Keratinocyte (primary cell): ENCODE data around the gene C10orf53. TPM values are rescaled to one million over a fixed set of nuclear protein-coding genes. Genes with fewer than 3 reads are reported as not detected.

Experiments
- DNase-seq: peaks from one replicate; pipeline ENCODE4 v3.0.0-alpha.2; 2011; ENCODE audit warnings: low read depth, missing footprints, low spot score
- FAIRE-seq: peaks from 2 replicates; lab custom pipeline; 2011; peaks lifted over from hg19 to GRCh38; lab: Jason Lieb, UNC
- H2AFZ ChIP-seq: 2 replicates; pipeline ENCODE4 v1.6.0; 2012; ENCODE audit warnings: low read length, control low read depth, inconsistent platforms; ENCODE audit not compliant: control insufficient read depth
- H3K27ac ChIP-seq: 2 replicates; pipeline ENCODE4 v1.5.1; 2011; ENCODE audit warnings: low read length; ENCODE audit not compliant: control insufficient read depth, insufficient read depth
- H3K27me3 ChIP-seq: 3 replicates; pipeline ENCODE4 v1.6.0; 2011; ENCODE audit warnings: low read length; ENCODE audit not compliant: control insufficient read depth, insufficient read depth; ENCODE audit errors: extremely low read depth
- H3K36me3 ChIP-seq, 2 experiments: 2 replicates in 1 of 2; 3 replicates in 1 of 2; pipeline ENCODE4 v1.5.1; 2011; ENCODE audit warnings: low read length in 2 of 2, mild to moderate bottlenecking in 1 of 2; ENCODE audit not compliant: control insufficient read depth in 2 of 2, insufficient read depth in 2 of 2; ENCODE audit errors: extremely low read depth in 1 of 2
- H3K4me1 ChIP-seq: 3 replicates; pipeline ENCODE4 v1.5.1; 2011; ENCODE audit warnings: low read length; ENCODE audit not compliant: control insufficient read depth, insufficient read depth; ENCODE audit errors: extremely low read depth
- H3K4me2 ChIP-seq: 3 replicates; pipeline ENCODE4 v1.6.0; 2011; ENCODE audit warnings: low read depth, low read length; ENCODE audit not compliant: control insufficient read depth, insufficient read depth; ENCODE audit errors: extremely low read depth
- H3K4me3 ChIP-seq, 3 experiments: fragments of 200-600 bp in 1 of 3; sonication (generic) in 1 of 3; 2 replicates in 2 of 3; 3 replicates in 1 of 3; pipeline ENCODE4 v1.5.1; 2011 to 2016; ENCODE audit warnings: low read length in 3 of 3, mild to moderate bottlenecking in 3 of 3, control low read depth in 2 of 3, inconsistent platforms in 1 of 3, low read depth in 1 of 3, mixed read lengths in 1 of 3, mixed run types in 1 of 3, moderate library complexity in 1 of 3; ENCODE audit not compliant: control insufficient read depth in 2 of 3, insufficient read depth in 2 of 3; ENCODE audit errors: extremely low read depth in 1 of 3
- H3K79me2 ChIP-seq: 2 replicates; pipeline ENCODE4 v1.6.0; 2012; ENCODE audit warnings: low read length; ENCODE audit not compliant: control insufficient read depth, insufficient read depth
- H3K9ac ChIP-seq: 3 replicates; pipeline ENCODE4 v1.6.0; 2011; ENCODE audit warnings: low read length; ENCODE audit not compliant: control insufficient read depth, insufficient read depth; ENCODE audit errors: extremely low read depth
- H3K9me1 ChIP-seq: 3 replicates; pipeline ENCODE4 v1.6.0; 2011; ENCODE audit warnings: low read length; ENCODE audit not compliant: control insufficient read depth, insufficient read depth; ENCODE audit errors: extremely low read depth
- H3K9me3 ChIP-seq: 2 replicates; pipeline ENCODE4 v1.5.1; 2012; ENCODE audit warnings: low read depth, low read length; ENCODE audit not compliant: control insufficient read depth
- H4K20me1 ChIP-seq: 3 replicates; pipeline ENCODE4 v1.6.0; 2011; ENCODE audit warnings: low read length; ENCODE audit not compliant: control insufficient read depth, insufficient read depth; ENCODE audit errors: extremely low read depth
- EZH2 ChIP-seq: IDR thresholded peaks from one replicate; pipeline ENCODE4 v1.6.1; 2012; ENCODE audit warnings: inconsistent platforms, mild to moderate bottlenecking, low read length, moderate library complexity
- dilution Hi-C: fragments of 300-500 bp; cut with MboI; formaldehyde crosslinking; loops from one replicate; pipeline ENCODE4 v1.7.0; 2020; ENCODE audit warnings: low sequenced_read_pairs; ENCODE audit not compliant: extremely low pct_ligation_motif_present
- polyA plus RNA-seq, 5 experiments: library from polyadenylated mRNA; depleted of rRNA in 3 of 5; stranded (reverse) in 3 of 5; stranded (forward) in 1 of 5; unstranded in 1 of 5; fragments of >200 nt; gene quantifications; 1 replicate in 1 of 5; 2 replicates in 3 of 5; 3 replicates in 1 of 5; pipeline versions ENCODE4 v1.2.1 to v1.2.3, GENCODE V29; 2011 to 2012; ENCODE audit warnings: missing spikeins in 2 of 5, low read depth in 1 of 5, low replicate concordance in 1 of 5
- TF ChIP-seq, protein P1 (sequence below), 3 experiments: IDR thresholded peaks in 1 of 3; conservative IDR thresholded peaks in 1 of 3; optimal IDR thresholded peaks in 1 of 3; 2 replicates in 2 of 3; 3 replicates in 1 of 3; pipeline versions ENCODE3 to v1.5.1; 2011; ENCODE audit warnings: low read length in 3 of 3, mild to moderate bottlenecking in 3 of 3, moderate library complexity in 2 of 3, control low read depth in 1 of 3, inconsistent platforms in 1 of 3; ENCODE audit not compliant: insufficient read depth in 2 of 3; ENCODE audit errors: extremely low read depth in 1 of 3

Gene C10orf53
- polyA plus RNA-seq, 1 donor (not counting 4 experiments of a cell fraction or from before 2014, with no cell fraction given): not detected

DNA sequence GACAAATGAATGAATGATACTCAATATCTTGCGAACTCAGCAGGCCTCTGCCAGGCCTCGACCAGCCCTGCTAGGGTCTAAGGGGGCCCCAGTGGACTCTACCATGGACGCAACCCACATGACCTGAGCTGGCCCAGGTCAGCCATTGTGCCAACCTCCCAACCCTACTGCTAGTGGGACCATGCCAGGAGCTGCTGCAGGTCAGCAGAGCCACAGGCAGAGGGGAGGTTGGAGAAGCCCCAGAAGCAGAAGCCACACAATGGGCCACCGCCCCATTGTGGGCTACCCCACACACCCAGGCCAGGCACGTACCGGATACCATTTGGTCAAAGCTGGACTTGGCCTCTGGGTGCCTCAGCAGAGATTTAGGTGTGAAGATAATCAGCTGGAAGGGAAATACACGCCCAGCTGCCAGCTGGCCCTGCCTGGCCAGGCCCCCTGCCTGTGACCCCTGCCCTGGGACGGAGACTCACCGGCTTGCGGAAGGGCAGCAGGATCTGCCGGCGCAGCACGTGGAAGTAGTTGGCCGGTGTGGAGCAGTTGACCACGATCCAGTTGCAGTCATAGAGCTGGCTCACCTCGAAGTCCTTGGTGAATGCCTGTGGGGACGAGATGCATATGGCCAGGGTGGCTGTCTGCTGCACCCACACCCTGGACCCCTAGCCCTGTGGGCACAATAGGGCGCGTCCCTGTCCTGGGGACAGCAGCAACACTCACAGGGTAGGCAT, 58.2 kb downstream of the C10orf53 start:
- Histone ChIP-seq H4K20me1 (no peaks in the 10 kb centered on the region), H3K27ac (no peak overlapping the region), H3K4me3 (no peak overlapping the region), H3K36me3 (no peaks in the 10 kb centered on the region), H3K27me3 (no peaks in the 10 kb centered on the region), H3K9ac (no peak overlapping the region), H3K4me2 (no peak overlapping the region), H3K9me3 (no peaks in the 10 kb centered on the region), H3K4me1 (peaks cover 4% of the 10 kb centered on the region), H3K9me1 (no peaks in the 10 kb centered on the region), H2AFZ (no peak overlapping the region), H3K79me2 (no peaks in the 10 kb centered on the region)
- dilution Hi-C loops: no loop called here
- DNase-seq (no peak), FAIRE-seq (no peak)
- TF ChIP-seq, protein P1, sequence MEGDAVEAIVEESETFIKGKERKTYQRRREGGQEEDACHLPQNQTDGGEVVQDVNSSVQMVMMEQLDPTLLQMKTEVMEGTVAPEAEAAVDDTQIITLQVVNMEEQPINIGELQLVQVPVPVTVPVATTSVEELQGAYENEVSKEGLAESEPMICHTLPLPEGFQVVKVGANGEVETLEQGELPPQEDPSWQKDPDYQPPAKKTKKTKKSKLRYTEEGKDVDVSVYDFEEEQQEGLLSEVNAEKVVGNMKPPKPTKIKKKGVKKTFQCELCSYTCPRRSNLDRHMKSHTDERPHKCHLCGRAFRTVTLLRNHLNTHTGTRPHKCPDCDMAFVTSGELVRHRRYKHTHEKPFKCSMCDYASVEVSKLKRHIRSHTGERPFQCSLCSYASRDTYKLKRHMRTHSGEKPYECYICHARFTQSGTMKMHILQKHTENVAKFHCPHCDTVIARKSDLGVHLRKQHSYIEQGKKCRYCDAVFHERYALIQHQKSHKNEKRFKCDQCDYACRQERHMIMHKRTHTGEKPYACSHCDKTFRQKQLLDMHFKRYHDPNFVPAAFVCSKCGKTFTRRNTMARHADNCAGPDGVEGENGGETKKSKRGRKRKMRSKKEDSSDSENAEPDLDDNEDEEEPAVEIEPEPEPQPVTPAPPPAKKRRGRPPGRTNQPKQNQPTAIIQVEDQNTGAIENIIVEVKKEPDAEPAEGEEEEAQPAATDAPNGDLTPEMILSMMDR (optimal IDR thresholded peaks at IDR 0.05 in 1 of 3, IDR thresholded peaks at IDR 0.05 in 1 of 3, conservative IDR thresholded peaks at IDR 0.05 in 1 of 3; ENCODE audit: extremely low read depth in 1 of 3, insufficient read depth in 2 of 3, low read length in 3 of 3): no peak
- TF ChIP-seq EZH2: no peak

DNA sequence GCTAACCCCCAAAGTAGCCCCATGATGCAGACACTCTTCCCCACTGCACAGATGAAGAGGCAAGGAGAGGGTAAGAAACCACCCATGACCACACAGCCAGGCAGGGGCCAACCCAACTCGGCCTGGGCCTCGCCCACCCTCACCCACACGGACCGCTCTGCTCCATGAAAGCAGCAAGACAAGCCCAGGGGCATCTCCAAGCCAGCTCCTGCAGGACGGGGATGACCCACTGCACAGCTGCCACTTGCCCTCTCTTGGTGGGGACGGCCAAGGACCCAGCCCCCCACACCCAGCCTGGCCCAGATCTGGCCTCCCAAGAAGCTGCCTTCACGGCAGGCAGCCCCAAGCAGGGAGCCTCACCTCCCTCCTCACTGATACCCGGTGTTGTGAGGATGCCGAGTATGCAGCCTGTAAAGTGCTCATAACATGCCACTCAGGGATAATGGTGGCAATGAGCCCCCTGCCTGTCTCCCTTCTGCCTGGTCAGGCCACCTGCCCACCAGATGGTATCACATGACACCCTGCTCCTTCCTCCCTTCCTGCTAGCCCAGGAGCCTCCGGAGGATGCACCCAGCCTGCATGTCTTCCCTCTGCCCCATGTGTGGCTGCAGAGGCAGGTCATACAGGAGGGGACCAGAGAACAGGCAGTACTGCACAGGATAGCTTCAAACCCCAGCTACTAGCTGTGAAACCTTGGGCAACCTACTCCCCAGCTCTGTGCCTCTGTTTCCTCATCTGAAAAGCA, 59.3 kb downstream of the C10orf53 start:
- no peak overlapping the region for H2AFZ ChIP-seq
- no peaks in the 10 kb centered on the region for H3K27me3 ChIP-seq
- dilution Hi-C loops: no loop called here
- no peak overlapping the region for H3K4me3 ChIP-seq
- no peaks in the 10 kb centered on the region for H3K9me1 ChIP-seq
- no peak overlapping the region for H3K4me2 ChIP-seq
- no peak for DNase-seq
- no peaks in the 10 kb centered on the region for H3K36me3 ChIP-seq
- peaks cover 4% of the 10 kb centered on the region for H3K4me1 ChIP-seq
- no peaks in the 10 kb centered on the region for H3K9me3 ChIP-seq
- TF ChIP-seq, protein P1 (optimal IDR thresholded peaks at IDR 0.05 in 1 of 3, IDR thresholded peaks at IDR 0.05 in 1 of 3, conservative IDR thresholded peaks at IDR 0.05 in 1 of 3; ENCODE audit: extremely low read depth in 1 of 3, insufficient read depth in 2 of 3, low read length in 3 of 3): no peak
- TF ChIP-seq EZH2: no peak
- no peak for FAIRE-seq
- no peaks in the 10 kb centered on the region for H4K20me1 ChIP-seq
- no peaks in the 10 kb centered on the region for H3K79me2 ChIP-seq
- no peak overlapping the region for H3K27ac ChIP-seq
- no peak overlapping the region for H3K9ac ChIP-seq
